Stimulated activated CD8-positive, alpha-beta memory T cell treated with anti-CD3 and anti-CD28 coated beads, Interleukin-12 subunit alpha, Interleukin-12 subunit beta, amount 100 ng/mL, for 24 hours (primary cell): Measurements from ENCODE around the gene ANO1.

Source experiments
- DNase-seq: peaks from one replicate; pipeline ENCODE4 v3.0.0-alpha.2; 2020; ENCODE audit errors: extremely low read depth

The ANO1 gene

GRCh38 chr11:70050243-70050642 lies 27.9 kb upstream of the ANO1 start:
- DNase-seq, result no peak

DNA sequence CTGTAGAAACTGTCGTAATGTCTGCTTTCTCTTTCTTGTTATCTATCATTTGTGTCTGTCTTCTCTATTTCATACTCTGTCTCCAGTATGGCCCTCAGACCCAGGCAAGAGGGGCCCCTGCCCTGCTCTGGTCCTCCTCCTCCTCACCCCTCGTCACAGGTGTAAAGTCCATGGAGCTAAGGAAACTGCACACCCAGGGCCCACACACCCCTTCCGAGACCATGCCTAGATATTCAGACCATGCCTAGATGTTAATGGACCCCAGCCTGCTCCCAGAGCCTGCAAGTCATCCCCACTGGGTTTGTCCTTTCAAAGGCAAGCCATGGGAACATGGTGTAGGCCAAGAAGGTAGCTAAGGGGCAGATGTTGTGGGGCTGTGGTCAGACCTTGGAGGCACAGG lies 24.1 kb upstream of the ANO1 start:
- DNase-seq, result no peak

DNA sequence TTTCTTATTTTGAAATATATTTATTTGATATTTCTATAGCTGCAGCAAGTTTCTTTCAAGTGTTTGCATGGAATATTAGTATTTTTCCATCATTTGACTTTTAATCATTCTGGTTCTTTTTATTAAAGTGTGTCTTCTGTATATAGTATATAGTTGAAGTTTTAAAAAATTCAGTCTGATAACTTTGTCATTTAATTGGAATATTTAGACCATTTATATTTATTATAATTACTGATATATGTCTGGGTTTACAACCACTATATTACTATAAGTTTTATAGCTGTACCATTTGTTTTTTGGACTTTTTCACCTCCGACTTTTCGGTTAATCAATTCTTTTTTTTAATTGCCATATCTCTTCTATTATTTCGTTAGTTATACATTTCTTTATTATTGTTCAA lies 22.7 kb upstream of the ANO1 start:
- DNase-seq, result no peak

- no peak for DNase-seq
These were observed 21.0 kb upstream of the ANO1 start for GRCh38 chr11:70057080-70057479.

- DNase-seq, result no peak
These were observed 18.1 kb upstream of the ANO1 start for GRCh38 chr11:70059971-70060370.

GRCh38 chr11:70060611-70061293 lies 17.4 kb upstream of the ANO1 start:
- DNase-seq, result no peak

GRCh38 chr11:70061734-70062133 lies 16.4 kb upstream of the ANO1 start:
- DNase-seq, result no peak

- DNase-seq, result no peak
These were observed 15.0 kb upstream of the ANO1 start for GRCh38 chr11:70063121-70063520.

DNA sequence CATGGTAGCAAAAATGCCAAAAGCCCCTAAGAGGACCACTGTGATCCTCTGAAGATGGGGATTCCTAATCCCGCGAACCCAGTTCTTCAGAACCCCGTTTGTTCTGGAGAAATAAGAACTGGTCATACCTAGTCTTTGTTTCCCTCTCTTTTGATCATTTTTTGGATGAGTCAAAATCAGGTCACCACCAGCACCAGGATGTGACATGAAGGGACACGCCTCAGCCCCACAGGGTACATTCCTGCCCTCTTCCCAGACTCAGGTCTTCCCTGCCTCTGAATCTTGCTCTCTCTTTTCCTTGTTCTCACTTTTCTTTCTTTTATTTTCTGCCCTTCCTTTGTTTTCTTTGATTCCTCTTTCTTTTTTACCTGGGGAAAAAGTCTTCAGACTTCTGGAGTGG lies 14.6 kb upstream of the ANO1 start:
- no peak for DNase-seq

DNA sequence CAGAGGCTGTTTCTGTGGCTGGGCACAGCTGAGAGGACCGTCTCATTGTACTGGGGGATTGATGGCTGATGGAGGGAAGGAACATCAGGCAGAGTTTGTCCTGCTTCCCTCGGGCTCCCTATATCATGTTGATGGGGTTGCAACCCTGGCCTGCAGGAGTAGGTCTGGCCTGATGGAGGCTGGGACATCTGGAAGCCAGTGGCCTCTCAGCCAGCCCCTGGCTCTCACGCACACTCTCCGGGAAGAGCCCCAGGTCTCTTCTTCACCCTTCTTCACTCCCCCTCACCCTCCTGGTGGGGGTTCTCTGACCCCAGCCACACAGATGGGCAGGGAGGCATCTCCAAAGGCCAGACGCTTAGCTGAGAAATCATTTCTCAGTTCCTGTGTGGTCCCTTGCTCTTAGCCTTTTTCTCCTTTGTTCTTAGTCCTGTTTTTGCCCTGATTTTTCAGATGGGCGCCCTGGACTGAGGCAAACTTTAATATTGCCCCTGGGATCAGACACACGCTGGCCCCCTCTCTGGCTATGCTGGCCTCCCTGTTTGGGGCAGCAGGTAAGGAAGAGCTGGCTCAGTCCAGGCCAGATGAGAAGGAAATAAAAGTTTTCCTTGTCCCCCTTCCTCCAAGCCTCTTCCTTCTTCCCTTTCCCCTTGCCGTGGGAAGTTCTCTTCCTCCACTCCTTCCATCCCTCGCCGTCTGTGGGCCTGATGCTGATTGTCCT lies 13.9 kb upstream of the ANO1 start:
- no peak for DNase-seq

DNA sequence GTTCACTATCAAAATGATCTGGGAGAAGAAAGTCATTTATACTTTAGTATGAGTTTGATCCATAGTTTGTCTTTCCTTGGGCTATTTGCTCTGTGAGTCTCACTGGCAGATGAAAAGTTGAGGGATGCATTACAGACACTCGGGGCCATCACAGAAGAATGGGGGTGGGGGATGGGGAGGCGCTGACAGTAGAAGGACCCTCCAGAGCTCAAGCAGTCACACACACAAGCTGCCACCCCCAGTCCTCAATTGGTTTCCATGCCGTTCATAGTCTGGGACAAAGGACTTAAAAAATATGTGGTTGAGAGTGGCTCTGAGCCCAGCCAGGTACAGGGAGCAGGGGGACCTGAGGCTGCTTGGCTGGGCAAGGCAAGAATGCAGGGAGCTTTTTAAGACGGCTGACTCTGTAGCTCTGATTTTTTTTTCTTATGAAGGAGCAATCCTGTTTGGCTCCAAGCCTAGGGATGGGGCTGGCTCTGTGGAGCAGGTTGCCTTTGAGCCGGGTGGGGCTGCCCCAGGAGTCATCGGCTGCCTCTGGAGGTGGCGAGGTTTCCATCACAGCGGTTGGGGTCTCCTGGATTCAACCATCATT lies 13.3 kb upstream of the ANO1 start:
- DNase-seq, result no peak

DNA sequence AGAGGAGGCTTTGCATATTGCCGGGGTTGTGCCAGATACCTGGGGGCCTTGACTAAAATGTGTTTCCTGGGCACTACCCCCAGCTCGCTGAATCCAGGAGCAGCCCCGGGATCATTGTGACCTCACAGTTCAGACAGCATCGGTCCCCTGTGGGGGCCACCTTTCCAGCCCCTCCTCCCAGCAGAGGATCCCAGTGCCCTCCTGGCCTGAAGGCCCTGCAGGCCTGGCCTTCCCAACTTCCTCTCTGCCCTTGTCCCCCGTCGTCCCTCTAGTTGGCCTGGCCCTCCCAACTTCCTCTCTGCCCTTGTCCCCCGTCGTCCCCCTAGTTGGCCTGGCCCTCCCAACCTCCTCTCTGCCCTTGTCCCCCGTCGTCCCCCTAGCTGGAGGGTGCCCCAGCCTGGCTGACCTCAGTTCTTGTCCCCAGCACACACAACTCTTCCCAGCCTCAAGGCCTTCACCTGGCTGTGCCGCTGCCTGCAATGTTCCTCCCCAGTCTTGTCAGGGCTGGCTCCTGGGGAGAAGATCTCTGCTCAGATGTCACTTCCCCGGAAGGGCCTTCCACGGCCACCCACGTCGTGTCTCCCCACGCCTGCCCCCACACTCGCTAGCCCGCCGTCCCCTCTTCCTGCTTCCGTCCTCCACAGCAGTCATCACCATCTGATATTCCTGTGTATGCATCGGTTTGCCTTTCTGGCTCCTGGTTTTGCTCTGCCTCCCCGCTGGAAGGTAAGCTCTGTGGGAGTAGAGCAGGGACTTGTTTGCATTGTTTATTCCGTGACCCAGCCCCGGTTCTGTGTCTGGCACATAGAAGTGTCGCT lies 12.6 kb upstream of the ANO1 start:
- no peak for DNase-seq

DNA sequence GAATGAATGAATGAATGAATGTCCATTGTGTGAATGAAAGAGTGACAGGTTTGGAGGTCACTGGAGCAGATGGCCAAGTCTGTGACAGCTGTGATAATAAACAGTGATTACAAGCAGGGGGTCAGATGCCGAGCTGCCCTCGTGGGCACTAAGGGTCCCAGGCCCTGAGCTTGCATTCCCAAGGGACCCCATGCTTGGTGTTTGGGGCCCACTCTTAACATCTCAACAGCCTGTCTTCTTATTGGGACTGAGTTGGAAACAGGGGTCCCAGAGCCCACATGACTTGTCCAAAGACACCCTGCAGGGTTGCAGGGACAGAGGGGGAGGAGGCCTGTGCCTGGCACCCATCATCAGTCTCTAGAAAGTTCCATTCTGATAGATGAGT lies 12.0 kb upstream of the ANO1 start:
- no peak for DNase-seq

DNA sequence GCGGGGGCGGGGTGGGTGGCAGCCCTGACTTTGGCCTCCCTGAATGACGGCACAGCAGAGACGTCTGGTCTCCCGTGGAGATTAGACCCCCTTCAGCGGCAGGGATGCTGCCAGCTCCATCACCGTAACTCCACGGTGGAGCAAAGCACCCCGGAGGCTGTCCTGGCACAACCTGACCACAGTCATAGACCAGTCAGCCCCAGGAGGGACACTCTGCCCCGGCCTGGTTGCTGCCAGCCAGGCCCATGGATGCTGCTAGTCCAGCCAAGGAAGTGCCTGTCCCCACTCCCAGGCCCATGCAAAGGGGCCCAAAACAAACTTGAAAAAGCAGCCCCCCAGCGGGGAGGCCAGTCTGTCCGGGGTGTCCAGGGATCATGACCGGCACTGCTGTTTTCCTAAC lies 11.5 kb upstream of the ANO1 start:
- no peak for DNase-seq

- DNase-seq, result no peak
These were observed 11.1 kb upstream of the ANO1 start for GRCh38 chr11:70067036-70067435.

DNA sequence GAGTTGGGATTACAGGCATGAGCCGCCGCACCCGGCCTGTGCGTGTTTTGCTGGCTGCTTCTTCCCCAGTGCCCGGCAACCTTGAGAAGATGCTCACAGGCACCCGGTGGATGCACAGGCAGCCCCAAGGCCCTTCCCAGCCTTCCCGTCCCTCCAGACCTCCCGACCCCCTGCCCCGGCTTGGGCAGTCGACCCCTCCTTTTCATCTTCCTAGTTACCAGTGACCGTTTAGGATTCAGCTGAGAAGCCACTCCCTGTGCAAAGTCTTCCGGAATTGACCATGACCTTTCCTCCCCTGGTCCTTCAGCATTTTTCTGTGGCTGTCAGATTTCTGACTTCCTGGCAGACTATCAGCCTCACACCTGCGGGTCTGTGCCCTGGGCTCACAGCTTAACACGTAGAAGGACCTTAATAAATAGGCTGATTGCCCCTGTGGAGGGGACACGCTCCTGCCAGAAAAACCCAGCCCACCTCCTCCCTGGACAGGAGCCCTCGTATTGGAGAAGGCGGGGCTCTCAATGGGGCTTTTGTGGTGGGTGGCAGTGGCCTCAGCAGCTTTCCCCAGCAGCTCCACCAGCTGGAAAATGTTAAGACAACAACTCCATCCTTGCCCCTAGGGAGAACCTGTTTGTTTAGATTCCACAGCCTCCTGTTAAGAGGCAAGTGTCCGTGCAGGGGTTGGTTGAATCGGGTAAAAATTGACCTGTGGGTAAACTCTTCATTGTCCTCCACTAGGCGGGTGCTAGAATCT lies 10.4 kb upstream of the ANO1 start:
- no peak for DNase-seq

- DNase-seq, result no peak
These were observed 9.8 kb upstream of the ANO1 start for GRCh38 chr11:70068345-70068744.

DNA sequence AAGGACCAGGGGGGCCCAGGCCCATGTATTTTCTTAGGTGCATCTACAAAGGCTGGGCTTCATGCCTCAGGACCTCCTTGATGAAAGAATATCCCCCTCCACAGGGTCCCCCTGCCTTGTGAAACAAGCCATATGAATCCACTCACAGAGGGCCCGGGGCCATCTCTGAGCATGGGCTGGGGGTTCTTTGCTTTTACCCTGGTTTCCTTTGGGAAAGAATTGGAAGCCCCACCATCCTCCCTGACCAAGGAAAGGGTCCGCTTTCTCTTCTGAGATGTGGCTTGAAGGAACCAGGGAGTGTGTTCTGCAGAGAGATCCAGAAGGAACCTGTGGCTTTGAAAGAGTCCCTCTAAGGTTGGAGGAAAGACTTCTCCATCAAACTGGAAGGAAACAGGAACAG lies 9.2 kb upstream of the ANO1 start:
- DNase-seq, result no peak

DNA sequence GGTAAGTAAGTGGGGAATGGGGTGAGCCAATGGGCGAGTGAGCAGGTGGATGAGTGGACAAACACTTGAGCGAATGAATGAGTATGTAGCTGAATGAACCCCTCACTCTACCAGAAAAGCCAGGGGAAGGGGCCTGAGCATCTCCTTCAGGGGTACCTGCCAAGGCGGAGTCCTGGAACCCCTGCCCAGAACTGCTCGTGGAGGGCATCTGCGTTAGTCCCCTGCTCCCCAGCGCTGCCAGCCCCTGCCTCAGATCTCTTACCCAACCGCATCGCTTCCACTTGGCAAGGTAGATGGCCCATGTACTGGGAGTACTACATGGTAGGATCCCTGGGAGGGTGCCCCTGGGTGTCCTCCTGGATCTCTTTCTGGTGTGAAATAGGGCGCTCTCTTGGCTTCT lies 7.4 kb upstream of the ANO1 start:
- DNase-seq, result no peak

- no peak for DNase-seq
These were observed 6.1 kb upstream of the ANO1 start for GRCh38 chr11:70071996-70072395.

GRCh38 chr11:70072461-70072860 lies 5.7 kb upstream of the ANO1 start:
- no peak for DNase-seq
